HG02884 (cell line): ENCODE data around the gene ARCN1.
"Not testable (repeated sequence)": the region's sequence is repeated elsewhere in the genome, so short reads cannot be mapped to it uniquely, and the experiment has no call there.

Experiments
- ATAC-seq: cut with Tn5 transposase; IDR thresholded peaks from one replicate; pipeline ENCODE4 v1.9.1; 2021; ENCODE audit warnings: mild to moderate bottlenecking, moderate library complexity; ENCODE audit not compliant: unreplicated experiment

The ARCN1 gene

DNA sequence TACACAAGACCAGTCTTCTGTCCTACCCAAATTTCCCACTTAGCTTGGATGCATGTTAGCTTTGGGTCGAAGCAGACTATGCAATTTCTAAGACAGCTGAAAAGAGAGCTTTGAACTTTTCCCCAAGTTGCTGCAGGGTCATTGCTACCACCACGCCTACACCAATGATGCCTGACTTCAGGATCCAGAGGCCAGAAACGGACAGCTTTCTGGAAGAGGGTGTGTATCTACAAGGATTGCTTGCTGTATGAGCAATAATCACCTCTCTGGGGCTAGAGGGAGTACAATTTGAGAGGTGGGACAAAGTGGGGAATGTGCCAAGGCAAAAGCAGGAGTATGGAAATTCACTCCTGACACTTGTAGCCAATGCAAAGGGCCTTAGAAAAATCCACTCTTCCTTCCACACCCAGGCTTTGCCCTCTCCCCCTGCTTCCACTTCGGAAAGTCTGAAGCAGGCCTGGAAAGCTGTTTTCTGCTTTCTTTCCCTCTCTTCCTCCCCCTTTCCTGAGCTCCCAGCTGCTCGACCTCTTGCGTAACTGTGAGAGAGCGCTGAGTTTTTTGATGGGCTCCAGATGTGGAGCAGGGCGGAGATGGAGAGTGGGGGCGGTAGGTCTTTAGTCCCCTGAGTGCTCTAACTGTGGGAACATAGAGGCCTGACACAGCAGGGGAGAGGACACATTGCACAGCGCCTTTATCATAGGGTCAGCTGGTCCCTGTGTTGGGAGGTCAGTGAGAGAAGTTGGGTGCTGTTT is 33.1 kb downstream of the ARCN1 start:
- ATAC-seq = no peak

GRCh38 chr11:118606157-118606843 is 34.1 kb downstream of the ARCN1 start:
- ATAC-seq = no peak

DNA sequence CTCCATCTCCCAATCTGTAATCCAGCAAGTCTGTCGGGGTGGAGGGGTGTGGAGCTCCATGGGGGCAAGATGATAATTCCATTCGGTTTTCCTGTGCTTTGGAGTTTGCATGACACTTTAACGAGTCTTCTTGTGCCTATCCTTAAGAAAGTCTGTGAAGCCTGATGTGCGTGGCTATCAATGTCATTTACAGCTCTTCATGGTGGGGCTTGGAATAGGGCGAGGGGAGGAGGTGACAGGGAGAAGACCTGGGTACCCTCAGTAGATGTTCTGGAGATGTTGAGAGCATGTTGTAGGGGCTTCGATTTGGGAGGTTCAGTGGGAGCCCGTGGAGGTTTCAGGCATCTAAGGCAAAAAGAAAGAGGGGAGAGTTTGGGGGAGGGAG is 34.6 kb downstream of the ARCN1 start:
- ATAC-seq = no peak

GRCh38 chr11:118607401-118608359 is 35.5 kb downstream of the ARCN1 start, which contains the start of gene PHLDB1:
Gene PHLDB1, plus strand, starts transcription at chr11:118607615. Its CDS starts 6,222 bp downstream, at chr11:118613837.
- ATAC-seq = no peak

DNA sequence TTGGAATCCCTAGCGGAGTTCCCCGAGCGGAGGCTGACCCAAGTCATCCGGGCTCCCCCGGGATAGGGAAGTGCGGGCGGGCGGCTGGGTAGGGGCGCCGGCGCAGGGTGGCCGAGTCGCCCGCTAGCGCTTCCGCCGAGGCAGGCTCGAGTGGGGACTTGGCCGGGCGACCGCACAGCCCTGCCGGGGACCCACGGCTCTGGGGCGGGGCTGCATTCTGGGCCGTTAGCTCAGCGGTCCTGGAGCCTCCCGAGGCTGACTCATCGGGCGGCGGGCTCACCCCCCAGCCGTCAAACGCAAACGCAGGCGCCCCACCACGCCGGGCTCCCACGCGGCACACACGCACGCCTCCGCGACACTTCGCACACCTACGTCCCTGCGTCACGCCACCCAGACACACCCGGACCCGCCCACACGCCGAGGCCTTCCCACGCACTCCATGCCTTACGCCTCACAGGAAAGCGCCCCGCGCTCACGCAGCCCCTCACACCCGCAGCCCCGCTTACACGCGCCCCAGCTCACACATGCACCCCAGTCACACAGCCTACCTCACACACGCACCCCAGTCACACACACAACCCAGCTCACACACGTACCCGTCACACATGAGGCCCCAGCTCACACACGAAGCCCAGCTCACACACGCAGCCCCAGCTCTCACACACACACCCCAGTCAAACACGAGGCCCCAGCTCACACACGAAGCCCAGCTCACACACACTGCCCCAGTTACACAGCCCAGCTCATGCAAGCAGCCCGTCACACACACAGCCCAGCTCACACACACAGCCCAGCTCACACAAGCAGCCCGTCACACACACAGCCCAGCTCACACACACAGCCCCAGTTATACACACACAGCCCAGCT is 36.4 kb downstream of the ARCN1 start:
- no peak for ATAC-seq

DNA sequence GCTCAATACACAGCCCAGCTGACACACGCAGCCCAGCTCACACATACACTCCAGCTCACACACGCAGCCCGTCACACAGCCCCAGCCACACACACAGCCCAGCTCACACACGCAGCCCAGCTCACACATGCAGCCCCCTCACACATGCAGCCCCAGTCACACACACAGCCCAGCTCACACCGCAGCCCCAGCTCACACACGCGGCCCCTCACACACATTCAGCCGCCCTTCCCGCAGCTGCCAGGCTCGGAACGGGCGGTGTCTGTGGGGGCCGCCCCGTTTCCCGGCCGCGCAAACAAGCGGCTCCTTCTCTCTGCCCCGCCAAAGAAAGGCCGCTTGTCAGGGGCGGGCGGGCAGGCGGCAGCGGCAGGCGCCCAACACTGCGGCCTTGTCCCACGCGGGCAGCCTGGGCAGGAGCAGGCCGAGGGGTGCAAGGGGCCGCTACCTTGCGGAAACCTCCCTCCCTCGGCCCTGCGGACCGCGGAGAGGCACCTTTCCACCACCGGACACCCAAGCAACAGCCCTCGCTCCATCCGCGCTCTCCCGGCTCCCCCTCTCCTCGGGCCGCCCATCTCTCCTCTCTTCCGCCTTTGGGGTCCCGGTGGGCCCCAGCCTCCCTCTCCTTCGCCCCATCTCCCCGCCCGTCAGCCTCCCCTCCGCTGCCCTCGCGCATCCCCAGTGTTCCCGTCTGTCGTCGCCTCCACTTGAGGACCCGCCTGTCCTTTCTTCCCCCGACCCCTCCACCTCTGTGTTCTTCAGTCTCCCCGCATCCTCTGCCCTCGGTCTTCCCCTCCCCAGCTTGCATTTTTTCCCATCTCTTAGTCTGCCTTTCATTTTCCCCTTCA is 37.4 kb downstream of the ARCN1 start:
- no peak for ATAC-seq

DNA sequence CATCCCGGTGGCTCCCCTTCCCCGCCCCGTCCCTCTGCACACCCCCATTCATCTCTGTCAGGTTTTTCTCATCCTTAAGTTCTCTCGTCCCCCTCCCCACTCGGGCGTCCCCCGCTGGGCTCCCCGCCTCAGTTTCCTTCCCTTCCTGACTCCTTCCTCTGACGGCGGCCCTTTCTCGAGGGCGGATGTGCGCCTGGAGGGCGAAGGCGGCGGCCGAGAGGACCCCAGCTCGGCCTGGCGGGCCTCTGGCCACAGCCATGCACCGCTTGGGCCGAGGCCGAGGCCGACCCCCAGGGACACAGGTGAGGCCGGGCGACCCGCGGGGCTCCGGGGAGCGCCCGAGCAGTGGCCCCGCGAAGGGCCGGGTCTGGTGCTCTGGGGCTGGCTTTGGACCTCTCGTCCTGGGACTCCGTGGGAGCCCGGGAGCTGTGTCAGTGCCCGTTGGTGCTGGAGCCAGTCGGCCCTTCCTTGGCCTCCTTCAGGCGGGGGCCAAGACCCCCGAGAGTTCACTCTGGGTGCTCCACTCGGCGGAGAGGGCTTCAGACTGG is 38.1 kb downstream of the ARCN1 start:
- no peak for ATAC-seq

DNA sequence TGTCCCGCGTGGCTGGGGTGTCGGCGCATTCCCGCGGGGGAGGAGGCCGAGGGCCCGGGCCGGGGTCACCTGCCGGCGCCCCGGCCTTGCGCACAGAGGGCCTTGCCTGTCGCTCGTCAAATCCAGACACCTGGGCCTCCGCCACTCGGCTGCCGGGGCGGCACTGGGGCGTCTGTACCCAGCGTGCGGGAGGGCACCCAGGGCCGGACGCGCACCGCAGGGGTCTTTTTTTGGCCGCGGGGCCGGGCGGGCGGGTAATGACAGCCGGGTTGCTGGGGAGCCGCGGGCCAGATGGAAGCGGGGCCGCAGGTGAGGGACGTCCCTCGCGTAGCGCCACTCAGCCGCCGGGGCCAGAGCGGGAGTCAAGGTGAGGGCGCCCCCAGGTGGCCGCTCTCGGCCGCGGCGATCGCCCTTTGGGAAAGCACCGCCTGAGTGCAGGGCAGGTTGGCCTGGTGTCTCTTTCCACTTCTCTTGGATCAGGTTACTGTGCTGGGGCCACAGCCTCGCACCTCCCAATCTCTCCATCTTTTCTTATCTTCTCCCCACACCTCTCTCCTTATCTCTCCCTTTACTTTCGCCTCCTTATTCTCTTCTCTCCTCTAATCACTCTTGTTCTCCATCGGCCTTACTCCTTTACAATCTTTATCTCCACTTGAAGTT is 38.7 kb downstream of the ARCN1 start:
- no peak for ATAC-seq

GRCh38 chr11:118611433-118611795 is 39.2 kb downstream of the ARCN1 start:
- not testable (repeated sequence) for ATAC-seq

DNA sequence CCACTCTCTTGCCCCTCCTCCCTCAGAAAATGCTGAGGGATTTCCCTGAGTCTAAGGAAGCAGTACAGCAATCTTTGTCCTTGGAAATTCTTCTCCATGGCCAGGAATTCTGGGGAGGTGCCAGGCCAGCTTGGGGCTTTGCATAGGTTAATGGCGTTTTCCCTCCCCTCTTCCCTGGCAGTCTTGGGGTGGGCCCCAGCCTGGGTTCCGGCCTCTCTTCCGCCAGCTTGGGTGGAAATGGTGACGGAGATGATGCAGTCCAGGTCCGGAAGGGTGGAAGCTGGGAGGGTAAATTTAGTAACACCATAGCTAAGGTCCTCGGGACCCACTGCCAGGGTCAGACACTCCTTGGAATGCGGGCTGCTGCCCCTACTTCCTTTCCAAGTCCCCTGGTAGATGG is 40.2 kb downstream of the ARCN1 start:
- ATAC-seq = no peak

GRCh38 chr11:118614511-118614910 is 42.3 kb downstream of the ARCN1 start:
- ATAC-seq = no peak

- no peak for ATAC-seq
Observed at GRCh38 chr11:118615282-118615975, 43.2 kb downstream of the ARCN1 start.

GRCh38 chr11:118615976-118616371 is 43.8 kb downstream of the ARCN1 start:
- ATAC-seq = no peak

GRCh38 chr11:118618115-118618990 is 46.1 kb downstream of the ARCN1 start:
- no peak for ATAC-seq

DNA sequence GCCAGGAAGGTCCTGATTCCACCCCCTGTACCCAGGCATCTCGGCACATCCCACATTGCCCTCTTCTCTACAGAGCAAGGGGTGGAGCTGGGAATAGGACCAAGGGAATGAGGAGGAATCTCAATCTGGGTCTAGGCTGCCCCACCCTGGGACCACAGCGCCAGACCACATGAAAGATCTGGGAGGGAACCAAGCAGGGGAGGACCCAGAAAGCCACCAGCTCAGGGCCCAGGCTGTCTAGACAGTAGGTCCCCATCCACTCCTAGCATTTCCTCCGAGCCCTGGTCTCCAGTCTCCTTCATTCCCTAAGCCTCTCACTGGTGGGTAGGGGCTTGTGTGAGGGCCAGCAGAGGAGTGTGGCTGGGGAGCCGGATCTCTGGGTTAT is 46.8 kb downstream of the ARCN1 start:
- ATAC-seq = no peak

DNA sequence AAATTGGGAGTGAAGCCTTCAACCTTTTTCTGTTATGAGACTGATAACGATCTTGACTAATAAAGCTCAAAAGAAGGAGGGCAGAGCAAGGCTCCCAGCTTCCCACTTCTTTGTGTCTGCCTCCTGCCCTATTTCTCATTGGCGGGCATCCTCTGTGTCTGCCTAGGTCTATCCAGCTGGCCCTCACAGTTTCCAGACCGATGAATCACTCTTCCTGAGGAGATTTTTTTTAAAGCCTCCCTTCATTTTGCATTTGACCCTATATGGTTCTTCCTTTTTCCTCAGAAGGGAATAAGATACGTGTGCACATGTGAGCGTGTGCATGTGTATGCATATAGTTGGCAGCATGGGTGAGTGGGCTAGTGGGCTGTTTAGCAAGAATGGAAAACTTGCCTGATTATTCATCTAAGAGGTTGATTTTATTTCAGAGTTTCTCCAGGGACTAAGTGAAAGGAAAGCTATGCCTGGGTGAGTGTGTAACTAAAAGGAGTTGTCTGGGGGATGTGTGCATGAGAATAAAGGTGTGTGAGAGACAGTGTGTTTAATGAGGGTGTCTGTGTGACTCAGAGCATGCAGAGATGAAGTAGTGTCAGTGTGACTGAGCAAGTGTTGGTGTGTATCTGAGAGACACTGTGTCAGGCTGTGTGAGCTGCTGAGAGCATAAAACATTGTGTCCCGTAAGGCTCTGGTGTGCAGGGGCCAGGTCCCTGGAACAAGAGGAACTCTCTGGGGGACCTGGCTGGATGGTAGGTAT is 47.4 kb downstream of the ARCN1 start:
- ATAC-seq = no peak
